Measurements from ENCODE around the gene TMSB15A. TPM values are rescaled to one million over a fixed set of nuclear protein-coding genes. Genes with fewer than 3 reads are reported as not detected.
"Not testable (repeated sequence)": the region's sequence is repeated elsewhere in the genome, so short reads cannot be mapped to it uniquely, and the experiment has no call there.

TMSB15A gene
- total RNA-seq (2014; rRNA removed; shearing (Covaris generic)): not detected in 2 replicates

- DNase-seq (ENCODE audit: low spot score): no peak
Observed at GRCh38 chrX:102515975-102516941, at the start of gene TMSB15A. TSS of gene TMSB15A (minus strand) at chrX:102516739.

GRCh38 chrX:102560423-102561068 is 44.0 kb upstream of the TMSB15A start:
- DNase-seq (ENCODE audit: low spot score): no peak

GRCh38 chrX:102558607-102559006 is 42.1 kb upstream of the TMSB15A start:
- no peak for DNase-seq (ENCODE audit: low spot score)

- no peak for DNase-seq (ENCODE audit: low spot score)
Observed at GRCh38 chrX:102548231-102548630, 31.7 kb upstream of the TMSB15A start.

GRCh38 chrX:102546828-102547493 is 30.4 kb upstream of the TMSB15A start:
- DNase-seq (ENCODE audit: low spot score): no peak

GRCh38 chrX:102546175-102546574 is 29.6 kb upstream of the TMSB15A start:
- DNase-seq (ENCODE audit: low spot score): not testable (repeated sequence)

- no peak for DNase-seq (ENCODE audit: low spot score)
Observed at GRCh38 chrX:102535958-102536357, 19.4 kb upstream of the TMSB15A start.

- DNase-seq (ENCODE audit: low spot score): peak; percentile 30
Observed at GRCh38 chrX:102517326-102517725, 787 bp upstream of the TMSB15A start.

GRCh38 chrX:102514536-102514935 is 2.0 kb downstream of the TMSB15A start:
- no peak for DNase-seq (ENCODE audit: low spot score)

GRCh38 chrX:102498732-102499131 is 17.8 kb downstream of the TMSB15A start:
- no peak for DNase-seq (ENCODE audit: low spot score)

- DNase-seq (ENCODE audit: low spot score): no peak
Observed at GRCh38 chrX:102491766-102492165, 24.8 kb downstream of the TMSB15A start.

GRCh38 chrX:102478765-102479164 is 37.8 kb downstream of the TMSB15A start:
- DNase-seq (ENCODE audit: low spot score): not testable (repeated sequence)

GRCh38 chrX:102471762-102472220 is 44.7 kb downstream of the TMSB15A start, which contains the start of gene TCP11X2:
TSS of gene TCP11X2 (minus strand) at chrX:102471812.
- not testable (repeated sequence) for DNase-seq (ENCODE audit: low spot score)

GRCh38 chrX:102470215-102470614 is 46.3 kb downstream of the TMSB15A start:
- DNase-seq (ENCODE audit: low spot score): not testable (repeated sequence)

Other genes starting within 250 kb of the TMSB15A start
- gene NXF2B, start 76.7 kb downstream of the TMSB15A start, total RNA-seq (2014; rRNA removed; shearing (Covaris generic)): not detected in 2 replicates
- gene TCP11X2, start 44.9 kb downstream of the TMSB15A start, total RNA-seq (2014; rRNA removed; shearing (Covaris generic)): not detected in 2 replicates
- gene ARMCX5, start 82.8 kb upstream of the TMSB15A start, total RNA-seq (2014; rRNA removed; shearing (Covaris generic)): 10.5 and 12.1 TPM in 2 replicates
- gene GPRASP1, start 134.7 kb upstream of the TMSB15A start, total RNA-seq (2014; rRNA removed; shearing (Covaris generic)): 0.13 and 0.23 TPM in 2 replicates
- 0.31 and 0.41 TPM in 2 replicates for gene GPRASP2, start 195.7 kb upstream of the TMSB15A start, total RNA-seq (2014; rRNA removed; shearing (Covaris generic))
- 0.03 and 1.1 TPM in 2 replicates for gene GPRASP3, start 204.0 kb upstream of the TMSB15A start, total RNA-seq (2014; rRNA removed; shearing (Covaris generic))